ENCODE results near the gene CAMKMT. TPM values are rescaled to one million over a fixed set of nuclear protein-coding genes. Genes with fewer than 3 reads are reported as not detected.

The CAMKMT gene
- total RNA-seq, 2 experiments from 2014 or later, result 11.9 to 13.9 TPM

DNA sequence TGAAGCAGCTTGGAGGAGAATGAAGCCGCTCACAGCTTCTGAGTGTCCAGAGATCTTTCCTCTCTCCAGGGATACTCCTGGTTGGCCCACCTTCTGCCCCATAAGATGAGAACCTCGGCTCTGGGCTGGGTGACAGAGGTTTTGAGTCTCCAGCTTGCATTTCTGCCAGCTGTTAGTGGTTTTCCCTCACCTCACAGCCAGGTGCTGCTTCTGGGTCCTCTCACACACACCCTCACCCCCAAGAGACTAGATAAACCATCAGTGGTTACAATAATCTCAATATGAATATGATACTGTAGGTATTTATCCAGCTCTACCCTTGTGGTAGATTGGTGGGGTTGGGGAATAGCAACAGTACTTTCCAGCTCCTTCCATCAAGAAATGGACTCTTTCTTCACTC lies 418.0 kb downstream of the CAMKMT start:
- POLR2A ChIA-PET, result no interaction called here
- DNase-seq, result no peak
- no peaks in the 10 kb centered on the region for H3K36me3 ChIP-seq (ENCODE audit: insufficient read depth, low read length)
- CTCF ChIA-PET, result no interaction called here
- no peak overlapping the region for H3K27ac ChIP-seq (ENCODE audit: low read depth in 1 of 2, low read length in 2 of 2)
- H3K4me3 Mint-ChIP-seq, result no peak overlapping the region
- H3K36me3 Mint-ChIP-seq (ENCODE audit: low read depth), result no peaks in the 10 kb centered on the region
- TF ChIP-seq CTCF (IDR thresholded peaks at IDR 0.05), result no peak
- H3K27ac Mint-ChIP-seq, result no peak overlapping the region
- peaks cover 5% of the 10 kb centered on the region for H3K4me1 ChIP-seq (ENCODE audit: insufficient read depth, low read length)
- H3K9me3 ChIP-seq (ENCODE audit: control insufficient read depth in 1 of 2, insufficient read depth in 1 of 2, low read length in 2 of 2), result peaks cover 0 to 17% of the 10 kb centered on the region in 2 experiments
- H3K4me3 ChIP-seq (ENCODE audit: low read length), result no peak overlapping the region
- H3K4me1 Mint-ChIP-seq (ENCODE audit: low read depth), result peaks cover 6% of the 10 kb centered on the region
- intact Hi-C loops (cut with DNase I, micrococcal nuclease), result no loop called here
- H3K9me3 Mint-ChIP-seq, result no peaks in the 10 kb centered on the region
- H3K27me3 Mint-ChIP-seq, result no peaks in the 10 kb centered on the region
- no peaks in the 10 kb centered on the region for H3K27me3 ChIP-seq (ENCODE audit: control insufficient read depth in 1 of 2, insufficient read depth in 2 of 2, low read length in 2 of 2)
- ATAC-seq (ENCODE audit: poor library complexity), result no peak

GRCh38 chr2:44780406-44780805 lies 418.7 kb downstream of the CAMKMT start:
- Mint-ChIP-seq H3K4me3 (no peak overlapping the region), H3K27me3 (no peaks in the 10 kb centered on the region), H3K27ac (no peak overlapping the region), H3K36me3 (ENCODE audit: low read depth) (no peaks in the 10 kb centered on the region), H3K4me1 (ENCODE audit: low read depth) (peaks cover 6% of the 10 kb centered on the region), H3K9me3 (no peaks in the 10 kb centered on the region)
- DNase-seq, result no peak
- Histone ChIP-seq H3K36me3 (ENCODE audit: insufficient read depth, low read length) (no peaks in the 10 kb centered on the region), H3K4me3 (ENCODE audit: low read length) (no peak overlapping the region), H3K9me3 (ENCODE audit: control insufficient read depth in 1 of 2, insufficient read depth in 1 of 2, low read length in 2 of 2) (peaks cover 0 to 17% of the 10 kb centered on the region in 2 experiments), H3K4me1 (ENCODE audit: insufficient read depth, low read length) (peaks cover 5% of the 10 kb centered on the region), H3K27ac (ENCODE audit: low read depth in 1 of 2, low read length in 2 of 2) (no peak overlapping the region), H3K27me3 (ENCODE audit: control insufficient read depth in 1 of 2, insufficient read depth in 2 of 2, low read length in 2 of 2) (no peaks in the 10 kb centered on the region)
- intact Hi-C loops (cut with DNase I, micrococcal nuclease), result no loop called here
- ATAC-seq (ENCODE audit: poor library complexity), result no peak
- CTCF ChIA-PET, result no interaction called here
- no peak for TF ChIP-seq CTCF (IDR thresholded peaks at IDR 0.05)
- POLR2A ChIA-PET, result no interaction called here

GRCh38 chr2:44785433-44785832 lies 423.7 kb downstream of the CAMKMT start:
- Mint-ChIP-seq H3K9me3 (no peaks in the 10 kb centered on the region), H3K4me1 (ENCODE audit: low read depth) (no peaks in the 10 kb centered on the region), H3K36me3 (ENCODE audit: low read depth) (no peaks in the 10 kb centered on the region), H3K27ac (no peak overlapping the region), H3K4me3 (no peak overlapping the region), H3K27me3 (no peaks in the 10 kb centered on the region)
- H3K27me3 ChIP-seq (ENCODE audit: control insufficient read depth in 1 of 2, insufficient read depth in 2 of 2, low read length in 2 of 2), result peaks cover 0 to 8% of the 10 kb centered on the region in 2 experiments
- TF ChIP-seq CTCF (IDR thresholded peaks at IDR 0.05), result no peak
- DNase-seq, result no peak
- no peak for ATAC-seq (ENCODE audit: poor library complexity)
- ChIA-PET POLR2A (no interaction called here), CTCF (no interaction called here)
- intact Hi-C loops (cut with DNase I, micrococcal nuclease), result no loop called here
- no peak overlapping the region for H3K27ac ChIP-seq (ENCODE audit: low read depth in 1 of 2, low read length in 2 of 2)
- H3K4me3 ChIP-seq (ENCODE audit: low read length), result no peak overlapping the region
- peaks cover 0 to 14% of the 10 kb centered on the region in 2 experiments for H3K9me3 ChIP-seq (ENCODE audit: control insufficient read depth in 1 of 2, insufficient read depth in 1 of 2, low read length in 2 of 2)
- no peaks in the 10 kb centered on the region for H3K36me3 ChIP-seq (ENCODE audit: insufficient read depth, low read length)
- H3K4me1 ChIP-seq (ENCODE audit: insufficient read depth, low read length), result no peaks in the 10 kb centered on the region
